ENCODE measurements around the gene YY1AP1.
"Not testable (repeated sequence)": the region's sequence is repeated elsewhere in the genome, so short reads cannot be mapped to it uniquely, and the experiment has no call there.

Gene YY1AP1, protein sequence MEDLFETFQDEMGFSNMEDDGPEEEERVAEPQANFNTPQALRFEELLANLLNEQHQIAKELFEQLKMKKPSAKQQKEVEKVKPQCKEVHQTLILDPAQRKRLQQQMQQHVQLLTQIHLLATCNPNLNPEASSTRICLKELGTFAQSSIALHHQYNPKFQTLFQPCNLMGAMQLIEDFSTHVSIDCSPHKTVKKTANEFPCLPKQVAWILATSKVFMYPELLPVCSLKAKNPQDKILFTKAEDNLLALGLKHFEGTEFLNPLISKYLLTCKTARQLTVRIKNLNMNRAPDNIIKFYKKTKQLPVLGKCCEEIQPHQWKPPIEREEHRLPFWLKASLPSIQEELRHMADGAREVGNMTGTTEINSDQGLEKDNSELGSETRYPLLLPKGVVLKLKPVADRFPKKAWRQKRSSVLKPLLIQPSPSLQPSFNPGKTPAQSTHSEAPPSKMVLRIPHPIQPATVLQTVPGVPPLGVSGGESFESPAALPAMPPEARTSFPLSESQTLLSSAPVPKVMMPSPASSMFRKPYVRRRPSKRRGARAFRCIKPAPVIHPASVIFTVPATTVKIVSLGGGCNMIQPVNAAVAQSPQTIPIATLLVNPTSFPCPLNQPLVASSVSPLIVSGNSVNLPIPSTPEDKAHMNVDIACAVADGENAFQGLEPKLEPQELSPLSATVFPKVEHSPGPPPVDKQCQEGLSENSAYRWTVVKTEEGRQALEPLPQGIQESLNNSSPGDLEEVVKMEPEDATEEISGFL

GRCh38 chr1:155688324-155689080 lies at the start of gene YY1AP1:
Gene YY1AP1 (minus strand): TSS chr1:155688774. CDS start chr1:155680436, 8,338 bp downstream.
- DNase-seq (ENCODE audit: extremely low read depth in 1 of 2, low read depth in 1 of 2) = peak; percentile 82 to 85

GRCh38 chr1:155729031-155729898 lies 40.7 kb upstream of the YY1AP1 start:
- DNase-seq (ENCODE audit: extremely low read depth in 1 of 2, low read depth in 1 of 2) = no peak

- DNase-seq (ENCODE audit: extremely low read depth in 1 of 2, low read depth in 1 of 2) = no peak
Measured at GRCh38 chr1:155725142-155725541, 36.6 kb upstream of the YY1AP1 start.

- no peak for DNase-seq (ENCODE audit: extremely low read depth in 1 of 2, low read depth in 1 of 2)
Measured at GRCh38 chr1:155719703-155720102, 31.1 kb upstream of the YY1AP1 start.

GRCh38 chr1:155718524-155719115 lies 30.0 kb upstream of the YY1AP1 start:
- DNase-seq (ENCODE audit: extremely low read depth in 1 of 2, low read depth in 1 of 2) = not testable (repeated sequence)

DNA sequence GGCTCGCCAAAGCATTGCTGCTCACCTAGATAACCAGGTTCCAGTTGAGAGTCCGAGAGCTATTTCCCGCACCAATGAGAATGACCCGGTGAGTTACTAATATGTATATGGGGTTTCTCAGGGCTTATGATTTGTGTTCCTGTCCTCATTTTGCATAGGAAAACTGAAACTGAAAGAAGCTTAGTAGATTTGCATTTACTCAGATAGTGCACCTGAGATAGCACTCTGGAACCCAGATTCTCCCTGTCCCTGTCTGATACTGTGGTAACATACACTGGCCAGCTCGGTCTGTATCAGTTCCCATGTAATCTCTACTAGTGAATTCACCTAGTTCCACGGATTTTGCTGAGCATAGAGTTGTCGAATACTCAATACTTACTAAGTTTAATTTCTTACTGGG lies 28.5 kb upstream of the YY1AP1 start:
- DNase-seq (ENCODE audit: extremely low read depth in 1 of 2, low read depth in 1 of 2) = no peak

DNA sequence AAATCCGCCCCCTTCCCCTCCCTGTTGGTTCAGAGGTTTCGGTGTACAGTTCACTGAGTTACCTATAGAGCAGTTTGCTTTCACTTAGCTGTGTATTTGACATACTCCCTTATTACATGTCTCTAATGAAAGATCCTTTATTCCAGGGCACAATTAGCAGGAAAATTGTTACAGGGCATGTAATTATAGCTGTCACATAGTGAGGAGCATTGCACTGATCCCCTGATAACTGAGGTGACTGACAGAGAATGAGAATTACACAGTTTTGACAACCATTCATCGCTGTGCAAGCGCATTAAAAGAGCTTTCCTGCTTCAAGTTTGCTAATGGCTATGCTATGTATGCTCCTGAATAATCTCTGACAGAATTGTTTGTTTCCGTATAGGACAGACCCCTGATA lies 27.2 kb upstream of the YY1AP1 start:
- no peak for DNase-seq (ENCODE audit: extremely low read depth in 1 of 2, low read depth in 1 of 2)

DNA sequence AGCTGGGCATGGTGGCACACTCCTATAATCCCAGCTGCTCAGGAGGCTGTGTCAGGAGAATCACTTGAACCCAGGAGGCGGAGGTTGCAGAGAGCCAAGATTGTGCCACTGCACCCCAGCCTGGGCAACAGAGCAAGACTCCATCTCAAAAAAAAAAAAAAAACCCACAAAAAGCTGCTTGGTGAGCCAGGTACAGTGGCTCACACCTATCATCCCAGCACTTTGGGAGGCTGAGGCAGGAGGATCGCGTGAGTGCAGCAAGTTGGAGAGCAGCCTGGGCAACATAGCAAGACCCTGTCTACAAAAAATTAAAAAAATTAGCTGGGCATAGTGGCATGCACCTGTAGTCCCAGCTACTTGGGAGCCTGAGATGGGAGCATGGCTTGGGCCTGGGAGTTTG lies 26.5 kb upstream of the YY1AP1 start:
- DNase-seq (ENCODE audit: extremely low read depth in 1 of 2, low read depth in 1 of 2) = not testable (repeated sequence)

- no peak for DNase-seq (ENCODE audit: extremely low read depth in 1 of 2, low read depth in 1 of 2)
Measured at GRCh38 chr1:155713075-155713474, 24.5 kb upstream of the YY1AP1 start.

GRCh38 chr1:155712636-155713035 lies 24.1 kb upstream of the YY1AP1 start:
- not testable (repeated sequence) for DNase-seq (ENCODE audit: extremely low read depth in 1 of 2, low read depth in 1 of 2)

DNA sequence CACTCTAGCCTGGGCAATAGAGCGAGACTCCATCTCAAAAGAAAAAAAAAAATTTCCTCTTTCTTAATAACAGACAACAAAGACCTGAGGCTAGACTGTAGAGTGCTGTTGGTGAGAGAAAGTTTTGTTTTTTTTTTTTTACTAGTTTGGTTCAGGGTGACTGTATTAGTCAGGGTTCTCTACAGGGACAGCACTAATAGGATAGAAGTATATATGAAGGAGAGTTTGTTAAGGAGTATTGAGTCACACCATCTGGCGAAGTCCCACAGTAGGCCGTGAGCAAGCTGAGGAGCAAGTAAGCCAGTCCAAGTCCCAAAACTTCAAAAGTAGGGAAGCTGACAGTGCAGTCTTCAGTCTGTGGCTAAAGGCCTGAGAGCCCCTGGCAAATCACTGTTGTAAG lies 22.9 kb upstream of the YY1AP1 start:
- DNase-seq (ENCODE audit: extremely low read depth in 1 of 2, low read depth in 1 of 2) = not testable (repeated sequence)

GRCh38 chr1:155709391-155709790 lies 20.8 kb upstream of the YY1AP1 start:
- DNase-seq (ENCODE audit: extremely low read depth in 1 of 2, low read depth in 1 of 2) = no peak

DNA sequence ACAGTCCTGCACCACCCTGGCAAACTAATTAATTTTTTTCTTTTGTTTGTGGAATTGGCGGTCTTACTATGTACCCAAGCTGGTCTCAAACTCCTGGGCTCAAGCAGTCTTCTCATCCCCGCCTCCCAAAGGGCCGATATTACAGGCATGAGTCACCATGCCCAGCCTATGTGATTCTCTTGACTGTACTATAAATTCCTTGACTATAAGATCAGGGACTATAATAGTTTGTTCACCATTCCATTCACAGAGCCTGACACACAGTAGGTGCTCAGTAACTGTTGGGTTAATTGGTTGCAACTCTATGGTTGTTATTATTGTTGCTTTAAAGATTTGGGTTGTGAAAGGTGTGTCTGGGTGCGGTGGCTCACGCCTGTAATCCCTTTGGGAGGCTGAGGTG lies 17.6 kb upstream of the YY1AP1 start:
- DNase-seq (ENCODE audit: extremely low read depth in 1 of 2, low read depth in 1 of 2) = no peak

- not testable (repeated sequence) for DNase-seq (ENCODE audit: extremely low read depth in 1 of 2, low read depth in 1 of 2)
Measured at GRCh38 chr1:155704414-155704813, 15.8 kb upstream of the YY1AP1 start.

- no peak for DNase-seq (ENCODE audit: extremely low read depth in 1 of 2, low read depth in 1 of 2)
Measured at GRCh38 chr1:155703216-155703615, 14.6 kb upstream of the YY1AP1 start.

DNA sequence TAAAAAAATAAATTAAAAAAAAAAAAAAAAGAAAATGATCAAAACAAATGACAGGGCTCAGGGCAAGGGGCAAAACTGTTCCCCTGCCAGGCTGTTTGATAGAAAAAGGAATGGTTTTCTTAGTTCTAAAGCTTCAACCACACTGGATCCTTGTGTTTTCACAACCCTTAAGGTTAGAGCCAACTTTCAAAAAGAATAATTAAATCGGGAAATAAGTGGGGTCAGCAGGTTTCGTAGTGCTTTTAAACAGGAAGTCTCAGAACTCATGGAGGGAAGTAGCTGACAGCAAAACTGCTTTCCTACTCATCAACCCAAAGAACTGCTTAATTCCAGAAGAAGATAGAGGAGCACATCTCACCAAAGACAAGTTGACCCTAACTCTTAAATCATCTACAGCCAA lies 13.1 kb upstream of the YY1AP1 start:
- DNase-seq (ENCODE audit: extremely low read depth in 1 of 2, low read depth in 1 of 2) = not testable (repeated sequence)

DNA sequence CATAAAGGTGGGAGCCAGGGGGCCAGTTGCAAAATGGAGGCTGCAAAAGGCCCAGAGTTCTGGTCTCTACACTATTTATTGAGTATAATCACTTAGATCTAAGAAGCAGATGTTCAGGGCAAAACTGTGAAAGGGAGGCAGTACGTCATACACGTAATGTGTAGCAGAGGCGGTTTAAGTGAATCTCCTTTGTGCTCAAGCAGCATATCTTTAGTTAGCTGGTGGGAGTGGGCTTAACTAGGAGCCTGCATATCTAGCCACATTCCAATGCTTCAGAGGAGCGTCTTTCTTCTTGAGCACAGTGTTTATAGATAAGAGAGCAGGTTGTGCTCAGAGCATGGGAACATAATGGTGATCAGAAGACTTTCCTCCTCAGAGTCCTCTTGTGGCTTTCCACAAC lies 10.5 kb upstream of the YY1AP1 start:
- DNase-seq (ENCODE audit: extremely low read depth in 1 of 2, low read depth in 1 of 2) = not testable (repeated sequence)

GRCh38 chr1:155698382-155699038 lies 9.9 kb upstream of the YY1AP1 start:
- DNase-seq (ENCODE audit: extremely low read depth in 1 of 2, low read depth in 1 of 2) = no peak

GRCh38 chr1:155697616-155698015 lies 9.0 kb upstream of the YY1AP1 start:
- DNase-seq (ENCODE audit: extremely low read depth in 1 of 2, low read depth in 1 of 2) = not testable (repeated sequence)
